Transverse colon (tissue), 4 donors: ENCODE results near the gene OSBPL7. TPM values are rescaled to one million over a fixed set of nuclear protein-coding genes. Genes with fewer than 3 reads are reported as not detected.

Source experiments
- DNase-seq: peaks from one replicate; pipeline ENCODE4 v3.0.0-alpha.2; 2019
- H3K27ac ChIP-seq, 4 donors: fragments of 200-600 bp; sonication (generic); 2 replicates each; pipeline ENCODE4 v1.5.1; 2016 to 2018; ENCODE audit warnings: inconsistent platforms in 4 of 4
- H3K27me3 ChIP-seq: fragments of 200-600 bp; sonication (generic); 2 replicates; pipeline ENCODE4 v1.5.1; 2017; ENCODE audit warnings: inconsistent platforms
- H3K36me3 ChIP-seq, 4 donors: fragments of 200-600 bp; sonication (generic); 2 replicates each; pipeline ENCODE4 v1.5.1; 2017 to 2019; ENCODE audit warnings: inconsistent platforms in 4 of 4
- H3K4me1 ChIP-seq, 4 donors: fragments of 200-600 bp; sonication (generic); 2 replicates each; pipeline ENCODE4 v1.5.1; 2017 to 2020; ENCODE audit warnings: inconsistent platforms in 4 of 4
- H3K4me3 ChIP-seq, 4 donors: fragments of 200-600 bp; sonication (generic); 1 replicate in 1 of 4; 2 replicates in 3 of 4; pipeline versions ENCODE4 v1.5.1 to v1.6.1; 2017 to 2019; ENCODE audit warnings: inconsistent platforms in 4 of 4
- H3K9me3 ChIP-seq, 2 donors: fragments of 200-600 bp; sonication (generic); 2 replicates each; pipeline ENCODE4 v1.5.1; 2017 to 2019; ENCODE audit warnings: inconsistent platforms in 2 of 2
- EP300 ChIP-seq: sonication (generic); formaldehyde crosslinking; IDR thresholded peaks from one replicate; pipeline ENCODE4 v1.6.1; 2017; ENCODE audit warnings: antibody characterized with exemption, low read depth
- POLR2A ChIP-seq: fragments of 450-650 bp; IDR thresholded peaks from one replicate; pipeline ENCODE4 v1.6.1; 2016; ENCODE audit warnings: antibody characterized with exemption, mild to moderate bottlenecking, moderate library complexity
- POLR2AphosphoS5 ChIP-seq, 3 donors: sonication (generic); formaldehyde crosslinking; IDR thresholded peaks; one replicate each; pipeline ENCODE4 v1.6.1; 2016; ENCODE audit warnings: antibody characterized with exemption in 3 of 3
- WGBS, 2 donors: methylation state at CpG; one replicate each; pipeline ENCODE4 v1.1.5; 2018; ENCODE audit warnings: low coverage in 1 of 2; 5-methylcytosine and 5-hydroxymethylcytosine counted together
- in situ Hi-C, 4 donors: fragments of 200-750 bp; cut with MboI; loops; one replicate each; pipeline versions ENCODE4 v1.15.0 to v1.15.1; 2017; ENCODE audit warnings: low sequenced_read_pairs in 3 of 4, low pct_ligation_motif_present in 1 of 4, low pct_unique_long_range_greater_than_20kb in 1 of 4
- intact Hi-C: fragments of 100-400 bp; cut with DNase I; formaldehyde crosslinking; loops from one replicate; pipeline ENCODE4 v1.15.1; 2023; ENCODE audit warnings: low total_unique reads
- total RNA-seq, 4 donors: library from RNA; depleted of rRNA; stranded (reverse); fragments of >200 nt; gene quantifications; one replicate each; pipeline ENCODE4 v1.1.0, GENCODE V29; 2016
- TF ChIP-seq, protein P1 (sequence below), 5 experiments: fragments of 200-600 bp in 3 of 5; fragments of 450-650 bp in 2 of 5; sonication (generic) in 3 of 5; IDR thresholded peaks; 1 replicate in 2 of 5; 2 replicates in 3 of 5; pipeline ENCODE4 v1.5.1; 2016 to 2017; ENCODE audit warnings: antibody characterized with exemption in 5 of 5, inconsistent platforms in 3 of 5, mild to moderate bottlenecking in 2 of 5, moderate library complexity in 1 of 5

Gene OSBPL7
- total RNA-seq, 4 donors from 2014 or later = 53.5 to 148 (median 75.0) TPM

- no peaks in the 10 kb centered on the region for H3K9me3 ChIP-seq
- in situ Hi-C loops (no loop called here), intact Hi-C loops (no loop called here)
- peaks cover 45% of the 10 kb centered on the region for H3K27me3 ChIP-seq
- H3K36me3 ChIP-seq = no peaks in the 10 kb centered on the region
- H3K27ac ChIP-seq = no peak overlapping the region
- H3K4me3 ChIP-seq = no peak overlapping the region
- no peak for DNase-seq
- TF ChIP-seq POLR2A (no peak), EP300 (no peak), POLR2AphosphoS5 (IDR thresholded peaks at IDR 0.05) (no peak)
- TF ChIP-seq, protein P1, sequence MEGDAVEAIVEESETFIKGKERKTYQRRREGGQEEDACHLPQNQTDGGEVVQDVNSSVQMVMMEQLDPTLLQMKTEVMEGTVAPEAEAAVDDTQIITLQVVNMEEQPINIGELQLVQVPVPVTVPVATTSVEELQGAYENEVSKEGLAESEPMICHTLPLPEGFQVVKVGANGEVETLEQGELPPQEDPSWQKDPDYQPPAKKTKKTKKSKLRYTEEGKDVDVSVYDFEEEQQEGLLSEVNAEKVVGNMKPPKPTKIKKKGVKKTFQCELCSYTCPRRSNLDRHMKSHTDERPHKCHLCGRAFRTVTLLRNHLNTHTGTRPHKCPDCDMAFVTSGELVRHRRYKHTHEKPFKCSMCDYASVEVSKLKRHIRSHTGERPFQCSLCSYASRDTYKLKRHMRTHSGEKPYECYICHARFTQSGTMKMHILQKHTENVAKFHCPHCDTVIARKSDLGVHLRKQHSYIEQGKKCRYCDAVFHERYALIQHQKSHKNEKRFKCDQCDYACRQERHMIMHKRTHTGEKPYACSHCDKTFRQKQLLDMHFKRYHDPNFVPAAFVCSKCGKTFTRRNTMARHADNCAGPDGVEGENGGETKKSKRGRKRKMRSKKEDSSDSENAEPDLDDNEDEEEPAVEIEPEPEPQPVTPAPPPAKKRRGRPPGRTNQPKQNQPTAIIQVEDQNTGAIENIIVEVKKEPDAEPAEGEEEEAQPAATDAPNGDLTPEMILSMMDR (IDR thresholded peaks at IDR 0.05) = no peak
- H3K4me1 ChIP-seq = peaks cover 0 to 9% (median 3%) of the 10 kb centered on the region in 4 donors
- 67 to 81% methylated on average over 3 to 11 of the region's 11 CpGs for WGBS, 2 donors
Observed at GRCh38 chr17:47867813-47868533, 46.4 kb upstream of the OSBPL7 start.

GRCh38 chr17:47866941-47867340, 45.3 kb upstream of the OSBPL7 start:
- Histone ChIP-seq H3K9me3 (no peaks in the 10 kb centered on the region), H3K4me3 (no peak overlapping the region), H3K36me3 (no peaks in the 10 kb centered on the region), H3K27me3 (peaks cover 34% of the 10 kb centered on the region), H3K4me1 (peaks cover 0 to 9% (median 3%) of the 10 kb centered on the region in 4 donors), H3K27ac (no peak overlapping the region)
- intact Hi-C loops (no loop called here), in situ Hi-C loops (no loop called here)
- TF ChIP-seq EP300 = no peak
- TF ChIP-seq POLR2A = no peak
- TF ChIP-seq POLR2AphosphoS5 (IDR thresholded peaks at IDR 0.05) = no peak
- TF ChIP-seq, protein P1 (IDR thresholded peaks at IDR 0.05) = no peak
- WGBS, 2 donors = 90% methylated on average over 20 of the region's 20 CpGs; no CpG with 5 or more reads in 1 of the 2 donors
- DNase-seq = no peak

DNA sequence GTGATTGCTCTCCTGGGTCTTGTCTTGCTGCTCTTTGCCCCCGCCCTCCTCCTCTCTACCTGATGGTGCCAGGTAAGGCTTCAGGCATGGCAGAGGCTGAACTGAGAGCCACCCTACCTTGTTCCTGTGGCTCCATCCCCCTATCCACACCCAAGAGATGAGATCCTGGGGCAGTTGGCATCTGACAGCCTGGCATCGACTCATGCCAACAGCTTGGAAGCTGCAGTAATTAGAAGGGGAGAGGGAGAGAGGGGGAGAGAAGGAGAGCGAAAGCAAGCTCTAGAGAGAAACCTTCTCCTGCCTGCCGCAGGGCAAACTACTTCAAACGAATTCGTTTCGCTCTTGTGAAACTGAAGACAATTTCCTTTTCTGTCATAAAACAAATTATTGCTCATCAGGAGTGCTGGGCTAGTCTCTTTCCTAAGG, 43.2 kb upstream of the OSBPL7 start:
- Histone ChIP-seq H3K27me3 (peaks cover 14% of the 10 kb centered on the region), H3K36me3 (no peaks in the 10 kb centered on the region), H3K9me3 (no peaks in the 10 kb centered on the region), H3K27ac (no peak overlapping the region), H3K4me3 (no peak overlapping the region), H3K4me1 (peaks cover 0 to 9% (median 3%) of the 10 kb centered on the region in 4 donors)
- WGBS, 2 donors = 26% methylated on average over 7 of the region's 7 CpGs; no CpG with 5 or more reads in 1 of the 2 donors
- TF ChIP-seq POLR2AphosphoS5 (IDR thresholded peaks at IDR 0.05) (no peak), POLR2A (no peak), EP300 (no peak)
- TF ChIP-seq, protein P1 (IDR thresholded peaks at IDR 0.05) = no peak
- no peak for DNase-seq
- in situ Hi-C loops (no loop called here), intact Hi-C loops (no loop called here)

DNA sequence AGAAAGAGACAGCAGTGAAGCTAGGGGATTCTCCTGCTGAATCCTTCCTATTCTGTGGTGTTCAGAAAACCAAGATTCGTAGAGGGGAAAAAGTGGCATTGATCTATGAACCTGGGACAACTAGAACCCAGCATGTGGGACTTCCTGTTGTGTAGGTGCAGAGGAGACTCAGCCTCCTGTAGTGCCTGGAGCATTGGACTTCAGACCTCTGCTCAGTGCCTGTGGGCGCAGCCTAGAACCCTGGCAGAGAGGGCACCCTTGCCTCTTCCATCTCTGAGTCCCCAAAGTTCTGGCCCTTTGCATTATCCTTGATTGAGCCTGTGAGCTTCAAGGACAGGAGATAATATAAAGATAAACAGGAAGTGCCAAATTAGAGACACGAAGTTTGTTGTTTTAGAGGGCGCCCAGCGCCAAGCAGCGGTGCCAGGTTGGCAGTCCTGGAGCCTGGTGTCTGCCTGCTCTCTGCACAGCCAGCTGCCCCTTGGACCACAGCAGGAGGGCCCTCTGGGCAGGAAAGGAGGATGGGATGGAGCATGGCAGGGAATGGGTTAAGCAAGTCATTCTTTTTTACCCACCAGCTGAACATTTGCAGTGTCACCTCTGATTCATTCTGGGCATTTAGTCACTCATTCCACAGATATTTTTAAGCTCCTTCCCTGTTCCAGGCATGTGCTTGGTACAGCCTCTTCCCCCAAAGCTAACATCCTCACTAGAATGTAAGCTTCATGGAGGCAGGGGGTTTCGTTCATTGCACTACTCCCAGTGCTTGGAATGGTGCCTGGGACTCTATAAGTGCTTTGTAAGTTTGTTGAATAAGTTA, 41.2 kb upstream of the OSBPL7 start:
- Histone ChIP-seq H3K36me3 (no peaks in the 10 kb centered on the region), H3K9me3 (no peaks in the 10 kb centered on the region), H3K4me3 (no peak overlapping the region), H3K27ac (no peak overlapping the region), H3K27me3 (peaks cover 13% of the 10 kb centered on the region), H3K4me1 (peaks cover 0 to 9% (median 3%) of the 10 kb centered on the region in 4 donors)
- TF ChIP-seq EP300 (no peak), POLR2AphosphoS5 (IDR thresholded peaks at IDR 0.05) (no peak), POLR2A (no peak)
- TF ChIP-seq, protein P1 (IDR thresholded peaks at IDR 0.05) = no peak
- 56 to 72% methylated on average over 6 to 7 of the region's 7 CpGs for WGBS, 2 donors
- in situ Hi-C loops = no loop called here
- no peak for DNase-seq
- intact Hi-C loops = no loop called here
